Esophagus squamous epithelium (tissue), 5 donors: Measurements from ENCODE around the gene TFPT. TPM values are rescaled to one million over a fixed set of nuclear protein-coding genes. Genes with fewer than 3 reads are reported as not detected.

Experiments used
- DNase-seq: peaks from one replicate; lab custom pipeline; 2025; lab: John Stamatoyannopoulos, UW
- H3K27ac ChIP-seq, 4 donors: fragments of 200-600 bp; sonication (generic); one replicate each; pipeline ENCODE4 v1.5.1; 2016 to 2019; ENCODE audit warnings: mild to moderate bottlenecking in 1 of 4
- H3K27me3 ChIP-seq, 4 donors: fragments of 200-600 bp; sonication (generic); 1 replicate in 3 of 4; 2 replicates in 1 of 4; pipeline versions ENCODE4 v1.5.1 to v1.6.0; 2017 to 2021; ENCODE audit warnings: antibody characterized with exemption in 1 of 4
- H3K36me3 ChIP-seq, 3 donors: fragments of 200-600 bp; sonication (generic); one replicate each; pipeline ENCODE4 v1.5.1; 2016 to 2019
- H3K4me1 ChIP-seq, 3 donors: fragments of 200-600 bp; sonication (generic); one replicate each; pipeline ENCODE4 v1.5.1; 2017 to 2019
- H3K4me3 ChIP-seq, 4 donors: fragments of 200-600 bp; sonication (generic); 1 replicate in 3 of 4; 2 replicates in 1 of 4; pipeline ENCODE4 v1.5.1; 2016 to 2019; ENCODE audit warnings: mild to moderate bottlenecking in 2 of 4, moderate library complexity in 1 of 4
- H3K9me3 ChIP-seq, 3 donors: fragments of 200-600 bp; sonication (generic); one replicate each; pipeline ENCODE4 v1.5.1; 2016 to 2019
- CTCF ChIP-seq, 6 experiments: fragments of 450-650 bp in 4 of 6; fragments of 200-600 bp in 2 of 6; sonication (generic) in 2 of 6; IDR thresholded peaks; one replicate each; pipeline ENCODE4 v1.5.1; 2016 to 2019; ENCODE audit warnings: antibody characterized with exemption in 6 of 6, mild to moderate bottlenecking in 4 of 6, moderate library complexity in 4 of 6
- POLR2A ChIP-seq, 4 donors: fragments of 450-650 bp; IDR thresholded peaks; one replicate each; pipeline ENCODE4 v1.6.1; 2017; ENCODE audit warnings: antibody characterized with exemption in 4 of 4, mild to moderate bottlenecking in 4 of 4, moderate library complexity in 3 of 4
- WGBS, 2 donors: methylation state at CpG; one replicate each; pipeline ENCODE4 v1.1.5; 2018; 5-methylcytosine and 5-hydroxymethylcytosine counted together
- intact Hi-C: fragments of 100-400 bp; cut with DNase I; formaldehyde crosslinking; loops from one replicate; pipeline ENCODE4 v1.15.0; 2022
- total RNA-seq, 4 donors: library from RNA; depleted of rRNA; stranded (reverse); fragments of >200 nt; gene quantifications; one replicate each; pipeline ENCODE4 v1.1.0, GENCODE V29; 2016
- donor health status: DM: yes; HTN: yes; CAD: no.

TFPT gene
- total RNA-seq, 4 donors from 2014 or later = 6.1 to 9.0 (median 7.4) TPM

GRCh38 chr19:54153731-54154326, 38.4 kb upstream of the TFPT start:
- Histone ChIP-seq H3K36me3 (peaks cover 60 to 94% (median 84%) of the 10 kb centered on the region in 3 donors), H3K27me3 (no peaks in the 10 kb centered on the region), H3K4me3 (no peak overlapping the region), H3K27ac (peak overlapping the region in 2 of 4 donors; percentile 6 to 31), H3K4me1 (peaks cover 6 to 41% (median 11%) of the 10 kb centered on the region in 3 donors), H3K9me3 (no peaks in the 10 kb centered on the region)
- TF ChIP-seq POLR2A (IDR thresholded peaks at IDR 0.05) (no peak), CTCF (IDR thresholded peaks at IDR 0.05) (no peak)
- intact Hi-C loops = no loop called here
- WGBS, 2 donors = 69 to 89% methylated on average over 4 to 7 of the region's 10 CpGs
- DNase-seq = no peak

GRCh38 chr19:54152878-54153524, 37.5 kb upstream of the TFPT start:
- no peak for DNase-seq
- Histone ChIP-seq H3K9me3 (no peaks in the 10 kb centered on the region), H3K27ac (peak overlapping the region in 2 of 4 donors; percentile 6 to 17), H3K4me3 (no peak overlapping the region), H3K27me3 (no peaks in the 10 kb centered on the region), H3K36me3 (peaks cover 68 to 100% (median 92%) of the 10 kb centered on the region in 3 donors), H3K4me1 (peaks cover 0 to 39% (median 3%) of the 10 kb centered on the region in 3 donors)
- TF ChIP-seq POLR2A (IDR thresholded peaks at IDR 0.05) (no peak), CTCF (IDR thresholded peaks at IDR 0.05) (no peak)
- WGBS, 2 donors = 82 to 83% methylated on average over 10 to 13 of the region's 25 CpGs
- intact Hi-C loops = no loop called here

- no peak overlapping the region for H3K4me3 ChIP-seq
- H3K4me1 ChIP-seq = peaks cover 0 to 36% (median 0%) of the 10 kb centered on the region in 3 donors
- H3K27me3 ChIP-seq = no peaks in the 10 kb centered on the region
- intact Hi-C loops = no loop called here
- no peak for TF ChIP-seq CTCF (IDR thresholded peaks at IDR 0.05)
- TF ChIP-seq POLR2A (IDR thresholded peaks at IDR 0.05) = no peak
- 90% methylated on average over 4 of the region's 12 CpGs; no CpG with 5 or more reads in 1 of the 2 donors for WGBS, 2 donors
- H3K27ac ChIP-seq = no peak overlapping the region
- no peak for DNase-seq
- no peaks in the 10 kb centered on the region for H3K9me3 ChIP-seq
- peaks cover 73 to 100% (median 90%) of the 10 kb centered on the region in 3 donors for H3K36me3 ChIP-seq
These were observed 36.8 kb upstream of the TFPT start for GRCh38 chr19:54152267-54152666.

- H3K4me3 ChIP-seq = no peak overlapping the region
- H3K36me3 ChIP-seq = peaks cover 77 to 100% (median 90%) of the 10 kb centered on the region in 3 donors
- intact Hi-C loops = no loop called here
- H3K4me1 ChIP-seq = peaks cover 0 to 34% (median 0%) of the 10 kb centered on the region in 3 donors
- 78 to 80% methylated on average over 16 to 23 of the region's 23 CpGs for WGBS, 2 donors
- TF ChIP-seq POLR2A (IDR thresholded peaks at IDR 0.05) (no peak), CTCF (IDR thresholded peaks at IDR 0.05) (no peak)
- no peak for DNase-seq
- H3K27ac ChIP-seq = no peak overlapping the region
- H3K9me3 ChIP-seq = no peaks in the 10 kb centered on the region
- H3K27me3 ChIP-seq = no peaks in the 10 kb centered on the region
These were observed 36.0 kb upstream of the TFPT start for GRCh38 chr19:54151362-54152035.
